Activated B cell treated with CpG ODN at 0.5 μM for 24 hours (primary cell): ENCODE measurements around the gene GABBR2. TPM values are rescaled to one million over a fixed set of nuclear protein-coding genes. Genes with fewer than 3 reads are reported as not detected.

Experiments
- ATAC-seq: fragments of 200-7000 bp; cut with Tn5 transposase; one replicate; pipeline ENCODE4 v1.10.0; 2021; ENCODE audit warnings: low read depth, mild to moderate bottlenecking, moderate library complexity
- CTCF ChIA-PET: fragments of 350-600 bp; sonication (Branson Sonifier 250); formaldehyde crosslinking; loops from one replicate; lab custom pipeline; 2021; ENCODE audit warnings: antibody characterized with exemption; lab: Charles Lee
- POLR2A ChIA-PET: fragments of 350-600 bp; sonication (Branson Sonifier 250); formaldehyde crosslinking; loops from one replicate; lab custom pipeline; 2021; ENCODE audit warnings: antibody characterized with exemption; lab: Charles Lee
- DNase-seq: peaks from one replicate; pipeline ENCODE4 v3.0.0; 2022
- H3K27ac Mint-ChIP-seq: one replicate; pipeline ENCODE4 v1.8.0; 2020; ENCODE audit warnings: mixed read lengths
- H3K27me3 Mint-ChIP-seq: one replicate; pipeline ENCODE4 v1.8.0; 2021; ENCODE audit warnings: mixed read lengths
- H3K36me3 Mint-ChIP-seq: one replicate; pipeline ENCODE4 v1.8.0; 2021; ENCODE audit warnings: low read depth, mixed read lengths
- H3K4me1 Mint-ChIP-seq: one replicate; pipeline ENCODE4 v1.8.0; 2021; ENCODE audit warnings: mixed read lengths
- H3K4me3 Mint-ChIP-seq: one replicate; pipeline ENCODE4 v1.8.0; 2020; ENCODE audit warnings: mild to moderate bottlenecking, mixed read lengths
- H3K9me3 Mint-ChIP-seq: one replicate; pipeline ENCODE4 v1.8.0; 2020; ENCODE audit warnings: mixed read lengths
- intact Hi-C: fragments of 100-400 bp; cut with micrococcal nuclease; formaldehyde crosslinking; loops from one replicate; pipeline ENCODE4 v1.15.1; 2024
- total RNA-seq: library from RNA; stranded (reverse); gene quantifications from 2 replicates; pipeline ENCODE4 v1.2.3, GENCODE V29; 2022
- TF ChIP-seq, protein P1 (sequence below): fragments of 200-600 bp; IDR thresholded peaks from one replicate; pipeline ENCODE4 v1.8.0; 2022; ENCODE audit warnings: antibody characterized with exemption, mild to moderate bottlenecking

GABBR2 gene
- not detected in 2 replicates for total RNA-seq

DNA sequence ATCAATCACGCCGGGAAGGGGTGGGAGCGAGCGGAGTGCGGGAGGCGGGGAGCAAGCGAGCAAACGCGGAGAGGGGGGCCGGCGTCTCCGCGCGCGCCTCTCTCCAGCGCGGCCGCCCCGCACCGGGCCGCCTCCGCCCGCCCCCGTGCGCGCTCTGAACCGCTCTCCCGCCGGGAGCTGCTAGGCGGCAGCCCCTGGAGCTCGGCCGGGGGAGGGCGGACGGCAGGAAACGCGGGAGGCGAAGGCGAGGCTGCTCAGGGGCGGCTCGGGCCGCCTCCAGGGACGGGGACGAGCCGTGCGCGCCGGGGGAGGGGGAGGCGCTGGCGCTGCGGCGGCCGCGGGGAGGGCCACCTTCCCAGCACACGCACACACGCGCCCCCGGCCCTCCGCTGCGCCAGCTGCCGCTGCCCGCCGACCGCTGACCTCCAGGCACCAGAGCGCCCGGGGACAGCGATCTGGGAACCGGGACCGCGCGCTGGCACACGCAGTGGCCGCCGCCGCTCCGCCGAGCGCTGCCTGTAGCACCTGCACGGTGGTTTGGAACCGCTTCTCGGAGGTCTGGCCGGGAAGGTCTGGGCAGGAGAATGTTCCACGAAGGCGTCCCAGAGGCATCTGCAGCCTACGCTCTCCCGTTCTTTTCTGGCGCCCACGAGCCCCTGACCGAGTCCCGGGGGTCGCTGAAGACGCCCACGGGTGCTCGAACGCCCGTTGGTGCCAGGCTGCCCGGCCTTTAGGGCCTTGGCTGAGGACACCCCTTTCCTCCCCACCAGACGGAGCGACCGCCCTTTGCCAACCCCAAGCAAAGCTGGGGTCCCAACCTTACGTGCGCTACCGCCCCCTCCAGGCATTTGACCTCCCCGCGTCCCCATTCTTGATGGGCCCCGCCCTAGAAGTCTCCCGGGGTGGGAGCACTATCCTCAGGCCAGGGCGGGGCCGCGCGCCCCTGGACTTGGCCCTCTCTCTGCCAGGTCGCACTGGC lies at the start of gene GABBR2:
Gene GABBR2 (minus strand): TSS at position 3 of the 979 bp plus-strand sequence. CDS start 198 bp downstream, outside the sequence.
- peaks cover 51% of the 10 kb centered on the region for H3K27me3 Mint-ChIP-seq
- CTCF ChIA-PET: no interaction called here
- POLR2A ChIA-PET: no interaction called here
- no peaks in the 10 kb centered on the region for H3K9me3 Mint-ChIP-seq
- H3K36me3 Mint-ChIP-seq: no peaks in the 10 kb centered on the region
- H3K4me3 Mint-ChIP-seq: no peak within 1 kb of the TSS
- DNase-seq: no peak
- no peak within 1 kb of the TSS for H3K27ac Mint-ChIP-seq
- no peak for ATAC-seq
- TF ChIP-seq, protein P1, sequence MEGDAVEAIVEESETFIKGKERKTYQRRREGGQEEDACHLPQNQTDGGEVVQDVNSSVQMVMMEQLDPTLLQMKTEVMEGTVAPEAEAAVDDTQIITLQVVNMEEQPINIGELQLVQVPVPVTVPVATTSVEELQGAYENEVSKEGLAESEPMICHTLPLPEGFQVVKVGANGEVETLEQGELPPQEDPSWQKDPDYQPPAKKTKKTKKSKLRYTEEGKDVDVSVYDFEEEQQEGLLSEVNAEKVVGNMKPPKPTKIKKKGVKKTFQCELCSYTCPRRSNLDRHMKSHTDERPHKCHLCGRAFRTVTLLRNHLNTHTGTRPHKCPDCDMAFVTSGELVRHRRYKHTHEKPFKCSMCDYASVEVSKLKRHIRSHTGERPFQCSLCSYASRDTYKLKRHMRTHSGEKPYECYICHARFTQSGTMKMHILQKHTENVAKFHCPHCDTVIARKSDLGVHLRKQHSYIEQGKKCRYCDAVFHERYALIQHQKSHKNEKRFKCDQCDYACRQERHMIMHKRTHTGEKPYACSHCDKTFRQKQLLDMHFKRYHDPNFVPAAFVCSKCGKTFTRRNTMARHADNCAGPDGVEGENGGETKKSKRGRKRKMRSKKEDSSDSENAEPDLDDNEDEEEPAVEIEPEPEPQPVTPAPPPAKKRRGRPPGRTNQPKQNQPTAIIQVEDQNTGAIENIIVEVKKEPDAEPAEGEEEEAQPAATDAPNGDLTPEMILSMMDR: no peak
- intact Hi-C loops: loop anchor here (5.0 kb wide), 1 partner anchor 392 kb away; no protein-coding TSS in a partner anchor
- peaks cover 12% of the 10 kb centered on the region for H3K4me1 Mint-ChIP-seq

DNA sequence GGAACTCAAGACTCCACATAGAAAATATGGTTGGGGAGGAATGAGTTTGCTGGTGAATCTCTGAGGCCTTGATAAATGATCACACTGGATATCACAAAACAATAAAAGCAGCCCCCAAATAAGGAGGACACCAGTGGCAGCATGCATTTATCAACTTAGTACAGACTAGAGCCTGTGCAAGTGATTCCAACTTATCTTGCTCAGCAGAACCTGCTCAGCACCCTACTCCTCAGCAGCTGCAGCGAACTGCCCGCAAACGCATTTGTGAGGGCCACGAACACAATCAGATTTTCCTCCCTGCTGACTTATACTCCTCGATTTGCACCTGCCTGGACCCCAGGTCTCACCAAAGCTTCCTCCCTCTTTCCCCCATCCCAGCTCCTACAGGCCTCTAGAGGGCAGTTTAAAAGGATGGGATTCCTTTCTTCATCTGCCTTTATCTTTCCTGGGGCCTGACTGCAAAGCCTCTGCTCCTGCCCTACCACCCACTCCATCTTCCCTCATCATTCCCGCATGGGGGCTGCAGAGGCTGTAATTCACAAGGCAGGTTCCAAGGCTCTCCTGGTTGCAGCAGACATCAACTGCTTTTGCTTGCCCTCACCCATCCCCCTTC lies 46.4 kb upstream of the GABBR2 start:
- CTCF ChIA-PET: no interaction called here
- TF ChIP-seq, protein P1: no peak
- Mint-ChIP-seq H3K9me3 (peaks cover 5% of the 10 kb centered on the region), H3K27me3 (no peaks in the 10 kb centered on the region), H3K27ac (no peak overlapping the region), H3K4me3 (no peak overlapping the region), H3K4me1 (no peaks in the 10 kb centered on the region), H3K36me3 (peaks cover 66% of the 10 kb centered on the region)
- intact Hi-C loops: no loop called here
- DNase-seq (no peak), ATAC-seq (no peak)
- POLR2A ChIA-PET: no interaction called here

DNA sequence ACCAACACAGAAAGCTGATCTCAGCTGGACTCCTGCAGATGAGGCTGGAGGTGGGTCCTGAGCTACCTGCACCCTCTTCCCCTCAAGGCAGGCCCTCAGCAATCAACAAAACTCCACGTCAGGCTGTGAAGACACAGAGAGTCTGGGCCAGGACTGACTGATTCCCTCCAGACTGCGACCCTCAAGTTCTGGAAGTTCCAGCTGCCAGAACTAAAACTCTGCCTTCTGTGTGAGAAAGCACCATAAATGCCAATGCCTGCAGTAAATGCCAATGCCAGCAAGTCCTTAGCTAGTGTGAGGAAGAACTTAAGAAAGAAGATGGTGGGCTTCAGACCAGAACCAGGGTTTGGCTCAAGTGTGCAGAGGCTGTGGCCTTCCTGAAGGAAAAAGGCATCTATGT lies 42.5 kb upstream of the GABBR2 start:
- CTCF ChIA-PET: no interaction called here
- intact Hi-C loops: no loop called here
- no peak for DNase-seq
- TF ChIP-seq, protein P1: no peak
- Mint-ChIP-seq H3K27ac (no peak overlapping the region), H3K4me3 (no peak overlapping the region), H3K27me3 (no peaks in the 10 kb centered on the region), H3K4me1 (no peaks in the 10 kb centered on the region), H3K36me3 (peaks cover 64% of the 10 kb centered on the region), H3K9me3 (peaks cover 2% of the 10 kb centered on the region)
- ATAC-seq: no peak
- POLR2A ChIA-PET: no interaction called here

DNA sequence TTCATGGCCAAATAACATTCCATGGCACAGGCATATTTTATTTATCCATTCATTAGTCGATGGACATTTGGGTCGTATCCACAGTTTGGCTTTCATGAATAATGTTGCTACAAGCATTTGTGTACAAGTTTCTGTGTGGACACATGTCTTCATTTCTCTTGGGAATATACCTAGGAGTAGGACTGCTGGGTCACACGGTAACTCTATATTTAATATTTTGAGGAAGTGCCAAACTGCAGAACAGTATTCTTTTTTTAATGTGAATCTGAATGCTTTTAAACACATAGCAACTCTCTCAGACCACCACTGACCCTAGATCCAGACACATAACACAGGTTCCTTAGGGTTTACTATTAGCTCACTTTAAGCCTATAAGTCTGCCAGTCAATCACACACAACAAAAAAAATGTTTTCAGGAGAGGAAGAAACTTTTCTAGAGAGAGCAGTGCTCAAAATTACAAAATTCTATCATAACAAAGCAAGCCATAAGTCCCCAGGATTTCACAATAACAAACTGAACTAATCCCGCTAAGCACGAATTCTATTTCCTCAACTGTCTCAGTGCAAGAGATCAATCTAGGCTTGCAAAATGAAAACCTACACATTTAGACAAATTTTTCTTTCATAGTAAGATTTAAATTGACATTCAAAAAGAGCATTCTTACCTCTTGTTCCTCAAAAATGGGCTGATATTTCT lies 41.8 kb upstream of the GABBR2 start:
- peaks cover 63% of the 10 kb centered on the region for H3K36me3 Mint-ChIP-seq
- DNase-seq (no peak), ATAC-seq (no peak)
- CTCF ChIA-PET: no interaction called here
- no peak overlapping the region for H3K4me3 Mint-ChIP-seq
- peaks cover 2% of the 10 kb centered on the region for H3K9me3 Mint-ChIP-seq
- intact Hi-C loops: no loop called here
- POLR2A ChIA-PET: no interaction called here
- H3K27me3 Mint-ChIP-seq: no peaks in the 10 kb centered on the region
- no peaks in the 10 kb centered on the region for H3K4me1 Mint-ChIP-seq
- TF ChIP-seq, protein P1: no peak
- H3K27ac Mint-ChIP-seq: no peak overlapping the region
